K562 (cell line): Measurements from ENCODE around the gene ZSCAN21. TPM values are rescaled to one million over a fixed set of nuclear protein-coding genes. Genes with fewer than 3 reads are reported as not detected.

Experiments
- ATAC-seq: fragments of 200-7000 bp; cut with Tn5 transposase; 3 replicates; pipeline ENCODE4 v1.9.1; 2020; ENCODE audit warnings: moderate library complexity
- BruUV-seq: library from RNA; stranded (reverse); fragments of 400-500 nt; replicated peaks from 2 replicates; lab custom pipeline; 2021; lab: Mats Ljungman, UMichigan
- CTCF ChIA-PET: fragments of 300-600 bp; formaldehyde crosslinking; extraction: SDS; loops from one replicate; lab custom pipeline; 2021; ENCODE audit warnings: low intra/inter-chr PET ratio; lab: Yijun Ruan, JAX
- POLR2A ChIA-PET: fragments of 300-600, 350-650 bp; sonication (Branson Sonifier 250); formaldehyde crosslinking; extraction: SDS; loops from one replicate; lab custom pipeline; 2021; ENCODE audit warnings: antibody characterized with exemption, inconsistent platforms; lab: Yijun Ruan, JAX
- DNase-seq, 4 experiments: peaks; one replicate each; pipeline versions ENCODE4 v3.0.0 to v3.0.0-alpha.2; 2011 to 2018; ENCODE audit warnings: low spot score in 3 of 4, mixed read lengths in 3 of 4; ENCODE audit errors: extremely low read depth in 1 of 4
- FAIRE-seq: peaks from 2 replicates; lab custom pipeline; 2011; peaks lifted over from hg19 to GRCh38; lab: Jason Lieb, UNC
- H2AFZ ChIP-seq: 2 replicates; pipeline ENCODE4 v1.6.0; 2011; ENCODE audit warnings: low read depth, low read length, control low read depth, inconsistent platforms
- H3K27ac ChIP-seq: fragments of 200-600 bp; 3 replicates; pipeline ENCODE4 v1.8.0; 2011; ENCODE audit warnings: low read depth, mild to moderate bottlenecking, control low read depth, inconsistent platforms, low read length, moderate library complexity, mixed read lengths; ENCODE audit errors: extremely low read depth
- H3K27me3 ChIP-seq, 2 experiments: fragments of 300-600 bp in 1 of 2; 2 replicates in 1 of 2; 3 replicates in 1 of 2; pipeline versions ENCODE4 v1.6.0 to v1.8.0; 2011; ENCODE audit warnings: inconsistent platforms in 2 of 2, low read length in 2 of 2, mild to moderate bottlenecking in 1 of 2, mixed read lengths in 1 of 2, moderate library complexity in 1 of 2; ENCODE audit not compliant: control insufficient read depth in 2 of 2, insufficient read depth in 2 of 2
- H3K36me3 ChIP-seq: fragments of 300-600 bp; 3 replicates; pipeline ENCODE4 v1.8.0; 2011; ENCODE audit warnings: mild to moderate bottlenecking, low read length, inconsistent platforms; ENCODE audit not compliant: control insufficient read depth, insufficient read depth
- H3K4me1 ChIP-seq, 2 experiments: fragments of 200-600 bp in 1 of 2; replicated peaks in 1 of 2; 2 replicates in 1 of 2; 3 replicates in 1 of 2; pipeline versions ENCODE4 v1.5.1 to v1.8.0; 2011; ENCODE audit warnings: inconsistent platforms in 2 of 2, low read length in 2 of 2, mild to moderate bottlenecking in 1 of 2, mixed read lengths in 1 of 2, moderate library complexity in 1 of 2; ENCODE audit not compliant: control insufficient read depth in 2 of 2, insufficient read depth in 2 of 2
- H3K4me2 ChIP-seq: 2 replicates; pipeline ENCODE4 v1.6.1; 2011; ENCODE audit warnings: low read length, control low read depth, inconsistent platforms, mixed read lengths; ENCODE audit not compliant: insufficient read depth
- H3K4me3 ChIP-seq: fragments of 200-600 bp; sonication (generic), shearing (Covaris generic); 2 replicates; pipeline ENCODE4 v1.5.1; 2016; ENCODE audit warnings: control low read depth, inconsistent platforms
- H3K79me2 ChIP-seq: fragments of 200-600 bp; 3 replicates; pipeline ENCODE4 v1.8.0; 2011; ENCODE audit warnings: low read length, inconsistent platforms; ENCODE audit not compliant: control insufficient read depth, insufficient read depth
- H3K9ac ChIP-seq, 2 experiments: 2 replicates each; pipeline versions ENCODE4 v1.6.0 to v1.6.1; 2011; ENCODE audit warnings: low read depth in 2 of 2, low read length in 2 of 2, control low read depth in 1 of 2, inconsistent platforms in 1 of 2, mild to moderate bottlenecking in 1 of 2, mixed read lengths in 1 of 2; ENCODE audit not compliant: insufficient read depth in 1 of 2
- H3K9me1 ChIP-seq: one replicate; pipeline ENCODE4 v1.6.0; 2011; ENCODE audit warnings: inconsistent platforms, mild to moderate bottlenecking, low read length, moderate library complexity; ENCODE audit not compliant: control insufficient read depth, insufficient read depth
- H3K9me3 ChIP-seq: replicated peaks from 2 replicates; pipeline ENCODE4 v1.5.1; 2011; ENCODE audit warnings: low read depth, low read length, inconsistent platforms; ENCODE audit not compliant: control insufficient read depth, insufficient read depth
- H4K20me1 ChIP-seq: replicated peaks from 2 replicates; pipeline ENCODE4 v1.6.1; 2011; ENCODE audit warnings: low read length, inconsistent platforms, mixed read lengths; ENCODE audit not compliant: control insufficient read depth, insufficient read depth
- ARHGAP35 ChIP-seq: fragments of 450-650 bp; IDR thresholded peaks from 2 replicates; pipeline ENCODE4 v1.6.1; 2018; ENCODE audit not compliant: partially characterized antibody
- ASH1L ChIP-seq: fragments of 450-650 bp; IDR thresholded peaks from 2 replicates; pipeline ENCODE4 v1.6.1; 2018; ENCODE audit warnings: borderline replicate concordance, mild to moderate bottlenecking, low read depth; ENCODE audit not compliant: partially characterized antibody
- COPS2 ChIP-seq: fragments of 450-650 bp; conservative IDR thresholded peaks from 2 replicates; pipeline ENCODE4 v1.6.1; 2016; ENCODE audit warnings: mild to moderate bottlenecking, moderate library complexity
- EZH2 ChIP-seq: IDR thresholded peaks from 2 replicates; pipeline ENCODE4 v1.6.1; 2012; ENCODE audit warnings: low read depth, mild to moderate bottlenecking, inconsistent platforms, low read length, borderline replicate concordance
- FOXJ2 ChIP-seq: fragments of 200-800 bp; sonication (Bioruptor generic); IDR thresholded peaks from 2 replicates; pipeline ENCODE4 v1.6.1; 2016; ENCODE audit warnings: missing genetic modification characterization, missing compliant biosample characterization
- GABPB1 ChIP-seq: sonication (generic); formaldehyde crosslinking; IDR thresholded peaks from 2 replicates; pipeline ENCODE4 v1.8.0; 2022; ENCODE audit warnings: mild to moderate bottlenecking, missing genetic modification reagents
- LEF1 ChIP-seq: fragments of 450-650 bp; IDR thresholded peaks from 2 replicates; pipeline ENCODE4 v1.6.1; 2016; ENCODE audit warnings: mild to moderate bottlenecking
- MYC ChIP-seq, 2 experiments: fragments of 250-450 bp in 1 of 2; sonication (Bioruptor Pico) in 1 of 2; IDR thresholded peaks; 2 replicates each; pipeline versions ENCODE4 v1.5.1 to v1.6.1; 2012 to 2021; ENCODE audit warnings: low read depth in 2 of 2, borderline replicate concordance in 1 of 2, improper control_type of control experiment in 1 of 2, low read length in 1 of 2, mild to moderate bottlenecking in 1 of 2, moderate library complexity in 1 of 2
- SETDB1 ChIP-seq: IDR thresholded peaks from one replicate; pipeline ENCODE4 v1.6.1; 2012; ENCODE audit warnings: low read length, control low read depth, inconsistent platforms
- TCF7L2 ChIP-seq: fragments of 150-350 bp; IDR thresholded peaks from 2 replicates; pipeline ENCODE4 v1.6.1; 2016; ENCODE audit warnings: low read depth, mild to moderate bottlenecking, low read length, moderate library complexity
- UBTF ChIP-seq, 2 experiments: IDR thresholded peaks; 2 replicates each; pipeline ENCODE4 v1.6.1; 2012; ENCODE audit warnings: improper control_type of control experiment in 2 of 2, low read depth in 2 of 2, low read length in 2 of 2, borderline replicate concordance in 1 of 2
- ZNF311 ChIP-seq: fragments of 250-450 bp; sonication (Bioruptor Pico); IDR thresholded peaks from 2 replicates; pipeline ENCODE4 v1.4.0; 2020; ENCODE audit warnings: mild to moderate bottlenecking, moderate library complexity
- WGBS: fragments of 100-300 bp; shearing (Covaris generic); methylation state at CpG from one replicate; pipeline ENCODE4 v1.1.6; 2016; ENCODE audit warnings: low coverage, mixed read lengths; ENCODE audit not compliant: insufficient coverage; ENCODE audit errors: missing lambda C conversion rate; 5-methylcytosine and 5-hydroxymethylcytosine counted together
- in situ Hi-C: fragments of 300-500 bp; cut with MboI; formaldehyde crosslinking; loops from 4 replicates; pipeline ENCODE4 v1.15.0; 2018; ENCODE audit warnings: inconsistent platforms, mixed read lengths
- intact Hi-C: fragments of 100-400 bp; cut with micrococcal nuclease; formaldehyde crosslinking; loops from 2 replicates; pipeline ENCODE4 v1.14.2; 2022
- polyA plus RNA-seq, 8 experiments: library from polyadenylated mRNA; depleted of rRNA in 4 of 8; stranded (reverse) in 5 of 8; unstranded in 3 of 8; fragments of >200 nt; fragmentation: Nextera tagmentation in 2 of 8; fragmentation: Illumina TruSeq in 1 of 8; extraction: Ambion mirVana in 2 of 8; extraction: Trizol in 1 of 8; gene quantifications; 2 replicates each; pipeline versions ENCODE4 v1.2.1 to v1.2.3, GENCODE V29; 2011 to 2014; ENCODE audit warnings: inconsistent platforms in 1 of 8, missing spikeins in 1 of 8
- total RNA-seq, 7 experiments: library from RNA; depleted of rRNA in 6 of 7; stranded (reverse); fragments of >200 nt in 6 of 7; fragmentation: Illumina TruSeq in 2 of 7; extraction: Trizol in 2 of 7; gene quantifications; 2 replicates each; pipeline versions ENCODE4 v1.2.1 to v1.2.3, GENCODE V29; 2011 to 2021; ENCODE audit warnings: low replicate concordance in 1 of 7
- TF ChIP-seq, protein P1 (sequence below): sonication (generic); formaldehyde crosslinking; IDR thresholded peaks from 2 replicates; pipeline ENCODE4 v1.9.0; 2022; ENCODE audit warnings: mild to moderate bottlenecking, missing genetic modification reagents
- TF ChIP-seq, protein P2 (sequence below): fragments of 450-650 bp; formaldehyde crosslinking; IDR thresholded peaks from 2 replicates; pipeline ENCODE4 v1.4.0; 2020; ENCODE audit warnings: mild to moderate bottlenecking, moderate library complexity
- TF ChIP-seq, protein P3 (sequence below), 2 experiments: fragments of 450-650 bp; IDR thresholded peaks; 2 replicates each; pipeline ENCODE4 v1.6.1; 2016

The ZSCAN21 gene
- total and polyA plus RNA-seq, 9 of the 15 experiments (the other 6 are each of a cell fraction or from before 2014, with no cell fraction given), result 5.9 to 15.5 (median 13.2) TPM

- BruUV-seq, result no TSS peak
- no peak overlapping the region for H3K9ac ChIP-seq
- ATAC-seq, result no peak
- POLR2A ChIA-PET, result interaction anchor here (0.7 to 3.2 kb wide), 4 partner anchors 8 to 69 kb away, joined by 3 to 13 read pairs (median 6); no protein-coding TSS in a partner anchor
- H2AFZ ChIP-seq, result no peak overlapping the region
- TF ChIP-seq TCF7L2, result no peak
- no peak for TF ChIP-seq EZH2
- TF ChIP-seq, protein P1, sequence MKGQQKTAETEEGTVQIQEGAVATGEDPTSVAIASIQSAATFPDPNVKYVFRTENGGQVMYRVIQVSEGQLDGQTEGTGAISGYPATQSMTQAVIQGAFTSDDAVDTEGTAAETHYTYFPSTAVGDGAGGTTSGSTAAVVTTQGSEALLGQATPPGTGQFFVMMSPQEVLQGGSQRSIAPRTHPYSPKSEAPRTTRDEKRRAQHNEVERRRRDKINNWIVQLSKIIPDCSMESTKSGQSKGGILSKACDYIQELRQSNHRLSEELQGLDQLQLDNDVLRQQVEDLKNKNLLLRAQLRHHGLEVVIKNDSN (CRISPR knock-in tag), result no peak
- TF ChIP-seq SETDB1, result no peak
- no peak for TF ChIP-seq FOXJ2 (tag)
- TF ChIP-seq ASH1L, result no peak
- no peak for TF ChIP-seq ARHGAP35
- TF ChIP-seq UBTF (IDR thresholded peaks at IDR 0.05; ENCODE audit: borderline replicate concordance in 1 of 2, low read depth in 2 of 2, low read length in 2 of 2), result no peak
- no peak for TF ChIP-seq COPS2
- TF ChIP-seq LEF1, result no peak
- TF ChIP-seq ZNF311, result no peak
- TF ChIP-seq, protein P2, sequence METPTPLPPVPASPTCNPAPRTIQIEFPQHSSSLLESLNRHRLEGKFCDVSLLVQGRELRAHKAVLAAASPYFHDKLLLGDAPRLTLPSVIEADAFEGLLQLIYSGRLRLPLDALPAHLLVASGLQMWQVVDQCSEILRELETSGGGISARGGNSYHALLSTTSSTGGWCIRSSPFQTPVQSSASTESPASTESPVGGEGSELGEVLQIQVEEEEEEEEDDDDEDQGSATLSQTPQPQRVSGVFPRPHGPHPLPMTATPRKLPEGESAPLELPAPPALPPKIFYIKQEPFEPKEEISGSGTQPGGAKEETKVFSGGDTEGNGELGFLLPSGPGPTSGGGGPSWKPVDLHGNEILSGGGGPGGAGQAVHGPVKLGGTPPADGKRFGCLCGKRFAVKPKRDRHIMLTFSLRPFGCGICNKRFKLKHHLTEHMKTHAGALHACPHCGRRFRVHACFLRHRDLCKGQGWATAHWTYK (CRISPR knock-in tag), result no peak
- TF ChIP-seq, protein P3, sequence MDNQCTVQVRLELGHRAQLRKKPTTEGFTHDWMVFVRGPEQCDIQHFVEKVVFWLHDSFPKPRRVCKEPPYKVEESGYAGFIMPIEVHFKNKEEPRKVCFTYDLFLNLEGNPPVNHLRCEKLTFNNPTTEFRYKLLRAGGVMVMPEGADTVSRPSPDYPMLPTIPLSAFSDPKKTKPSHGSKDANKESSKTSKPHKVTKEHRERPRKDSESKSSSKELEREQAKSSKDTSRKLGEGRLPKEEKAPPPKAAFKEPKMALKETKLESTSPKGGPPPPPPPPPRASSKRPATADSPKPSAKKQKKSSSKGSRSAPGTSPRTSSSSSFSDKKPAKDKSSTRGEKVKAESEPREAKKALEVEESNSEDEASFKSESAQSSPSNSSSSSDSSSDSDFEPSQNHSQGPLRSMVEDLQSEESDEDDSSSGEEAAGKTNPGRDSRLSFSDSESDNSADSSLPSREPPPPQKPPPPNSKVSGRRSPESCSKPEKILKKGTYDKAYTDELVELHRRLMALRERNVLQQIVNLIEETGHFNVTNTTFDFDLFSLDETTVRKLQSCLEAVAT (IDR thresholded peaks at IDR 0.05), result no peak
- TF ChIP-seq GABPB1 (CRISPR knock-in tag), result no peak
- TF ChIP-seq MYC (IDR thresholded peaks at IDR 0.05; ENCODE audit: low read depth, low read length), result no peak
- TF ChIP-seq MYC (CRISPR knock-in tag; IDR thresholded peaks at IDR 0.05; ENCODE audit: borderline replicate concordance, low read depth), result no peak
- no peaks in the 10 kb centered on the region for H3K27me3 ChIP-seq
- CTCF ChIA-PET, result no interaction called here
- peaks cover 44% of the 10 kb centered on the region for H3K79me2 ChIP-seq
- in situ Hi-C loops (no loop called here), intact Hi-C loops (no loop called here)
- no peaks in the 10 kb centered on the region for H3K9me3 ChIP-seq
- H3K9me1 ChIP-seq, result no peaks in the 10 kb centered on the region
- 85% methylated on average over 5 of the region's 5 CpGs for WGBS
- no peak overlapping the region for H3K4me3 ChIP-seq
- H3K4me1 ChIP-seq, result peaks cover 0 to 4% of the 10 kb centered on the region in 2 experiments; a peak in 1 of 5 replicates
- peaks cover 9% of the 10 kb centered on the region for H4K20me1 ChIP-seq
- no peak overlapping the region for H3K4me2 ChIP-seq
- no peak overlapping the region for H3K27ac ChIP-seq
- peaks cover 76% of the 10 kb centered on the region for H3K36me3 ChIP-seq
- DNase-seq, result no peak
- FAIRE-seq, result no peak
Measured at GRCh38 chr7:100022621-100023020, 27.0 kb upstream of the ZSCAN21 start.
